Activated CD8-positive, alpha-beta T cell treated with anti-CD3 and anti-CD28 coated beads, Interleukin-2, amount 10 ng/mL, durations not matched to agents 7 days and 5 days (primary cell): Measurements from ENCODE around the gene LRRC66. TPM values are rescaled to one million over a fixed set of nuclear protein-coding genes. Genes with fewer than 3 reads are reported as not detected.

ENCODE experiments used
- ATAC-seq: fragments of 150-1000 bp; cut with Tn5 transposase; one replicate; pipeline ENCODE4 v1.10.0; 2021; ENCODE audit warnings: moderate library complexity
- CTCF ChIA-PET: fragments of 350-600 bp; sonication (Branson Sonifier 250); formaldehyde crosslinking; loops from one replicate; lab custom pipeline; 2021; ENCODE audit warnings: antibody characterized with exemption; lab: Charles Lee
- POLR2A ChIA-PET: fragments of 350-600 bp; sonication (Branson Sonifier 250); formaldehyde crosslinking; loops from one replicate; lab custom pipeline; 2021; ENCODE audit warnings: antibody characterized with exemption; lab: Charles Lee
- DNase-seq: peaks from one replicate; pipeline ENCODE4 v3.0.0-alpha.2; 2020
- H3K27ac Mint-ChIP-seq: one replicate; pipeline ENCODE4 v1.8.0; 2021; ENCODE audit warnings: mild to moderate bottlenecking, mixed read lengths
- H3K27me3 Mint-ChIP-seq: one replicate; pipeline ENCODE4 v1.8.0; 2021; ENCODE audit warnings: low read depth, mixed read lengths
- H3K36me3 Mint-ChIP-seq: one replicate; pipeline ENCODE4 v1.8.0; 2021; ENCODE audit warnings: low read depth, mixed read lengths
- H3K4me1 Mint-ChIP-seq: one replicate; pipeline ENCODE4 v1.8.0; 2021; ENCODE audit warnings: low read depth, mixed read lengths
- H3K4me3 Mint-ChIP-seq: one replicate; pipeline ENCODE4 v1.8.0; 2021; ENCODE audit warnings: mild to moderate bottlenecking, mixed read lengths
- H3K9me3 Mint-ChIP-seq: one replicate; pipeline ENCODE4 v1.8.0; 2022; ENCODE audit warnings: mixed read lengths; ENCODE audit not compliant: insufficient read depth
- total RNA-seq, 2 experiments: library from RNA; stranded (reverse); gene quantifications; one replicate each; pipeline ENCODE4 v1.2.3, GENCODE V29; 2021

The LRRC66 gene
- total RNA-seq, 2 experiments from 2014 or later: 0.08 to 0.13 TPM

GRCh38 chr4:52006887-52007286, 13.3 kb downstream of the LRRC66 start:
- H3K36me3 Mint-ChIP-seq: no peaks in the 10 kb centered on the region
- H3K4me1 Mint-ChIP-seq: no peaks in the 10 kb centered on the region
- DNase-seq (no peak), ATAC-seq (no peak)
- no peak overlapping the region for H3K4me3 Mint-ChIP-seq
- CTCF ChIA-PET: no interaction called here
- H3K27me3 Mint-ChIP-seq: no peaks in the 10 kb centered on the region
- no peak overlapping the region for H3K27ac Mint-ChIP-seq
- no peaks in the 10 kb centered on the region for H3K9me3 Mint-ChIP-seq
- POLR2A ChIA-PET: no interaction called here

GRCh38 chr4:52005604-52006273, 14.4 kb downstream of the LRRC66 start:
- no peak overlapping the region for H3K27ac Mint-ChIP-seq
- H3K4me1 Mint-ChIP-seq: no peaks in the 10 kb centered on the region
- no peaks in the 10 kb centered on the region for H3K36me3 Mint-ChIP-seq

DNA sequence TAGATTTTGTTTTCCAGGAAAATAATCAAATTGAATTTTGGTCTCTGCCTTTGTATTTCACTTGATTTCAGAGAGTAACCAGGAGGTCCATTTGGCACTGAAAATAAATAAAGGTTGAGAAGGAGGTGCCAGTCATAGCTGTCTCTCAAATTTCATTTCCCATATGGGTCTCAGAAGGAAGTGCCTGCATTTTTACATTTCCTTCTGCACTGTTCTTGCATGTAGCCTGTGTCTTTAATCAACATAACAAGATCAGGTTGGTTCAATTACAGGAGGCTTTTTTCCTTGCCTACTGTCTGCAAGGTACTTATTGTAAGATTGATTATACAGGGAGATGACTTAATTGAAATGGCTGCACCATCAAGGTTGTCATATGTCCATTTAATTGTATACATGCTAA, 15.7 kb downstream of the LRRC66 start:
- Mint-ChIP-seq H3K36me3 (no peaks in the 10 kb centered on the region), H3K27me3 (no peaks in the 10 kb centered on the region), H3K9me3 (no peaks in the 10 kb centered on the region), H3K4me3 (no peak overlapping the region), H3K27ac (no peak overlapping the region), H3K4me1 (no peaks in the 10 kb centered on the region)
- ATAC-seq (no peak), DNase-seq (no peak)
- POLR2A ChIA-PET: no interaction called here
- CTCF ChIA-PET: interaction anchor here (1.4 kb wide), 1 partner anchor 108 kb away, joined by 3 read pairs; no protein-coding TSS in a partner anchor

More at GRCh38 chr4:52005604-52006273, 14.4 kb downstream of the LRRC66 start:
- CTCF ChIA-PET: interaction anchor here (1.4 kb wide), 1 partner anchor 110 kb away, joined by 3 read pairs; no protein-coding TSS in a partner anchor
- ATAC-seq (no peak), DNase-seq (no peak)
- POLR2A ChIA-PET: no interaction called here
- no peaks in the 10 kb centered on the region for H3K27me3 Mint-ChIP-seq
- H3K4me3 Mint-ChIP-seq: no peak overlapping the region
- H3K9me3 Mint-ChIP-seq: no peaks in the 10 kb centered on the region

DNA sequence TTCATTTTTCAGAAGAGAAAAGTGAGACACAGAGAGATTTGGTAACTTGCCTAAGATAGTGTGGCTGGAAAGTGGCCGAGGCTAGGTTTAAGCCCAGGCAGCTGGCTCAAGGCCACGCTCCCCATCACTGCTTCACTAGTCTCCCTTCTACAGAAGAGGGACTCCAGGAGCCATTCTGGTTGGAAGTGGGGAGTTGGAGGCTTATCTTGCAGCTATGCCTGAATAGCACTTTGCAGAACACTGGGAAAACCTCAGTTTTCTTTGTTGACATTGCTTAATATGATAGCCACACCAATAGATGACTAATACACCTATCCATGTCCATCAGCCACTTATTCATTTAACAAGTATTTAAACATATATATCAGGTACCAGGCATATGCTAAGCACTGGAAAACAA, 18.5 kb downstream of the LRRC66 start:
- DNase-seq: no peak
- Mint-ChIP-seq H3K27me3 (no peaks in the 10 kb centered on the region), H3K36me3 (no peaks in the 10 kb centered on the region), H3K4me3 (no peak overlapping the region), H3K27ac (no peak overlapping the region), H3K9me3 (no peaks in the 10 kb centered on the region), H3K4me1 (no peaks in the 10 kb centered on the region)
- no peak for ATAC-seq
- ChIA-PET POLR2A (no interaction called here), CTCF (no interaction called here)

- H3K27ac Mint-ChIP-seq: no peak overlapping the region
- H3K4me3 Mint-ChIP-seq: no peak overlapping the region
- ChIA-PET POLR2A (no interaction called here), CTCF (no interaction called here)
- no peaks in the 10 kb centered on the region for H3K9me3 Mint-ChIP-seq
- ATAC-seq (no peak), DNase-seq (no peak)
- H3K36me3 Mint-ChIP-seq: no peaks in the 10 kb centered on the region
- no peaks in the 10 kb centered on the region for H3K27me3 Mint-ChIP-seq
- no peaks in the 10 kb centered on the region for H3K4me1 Mint-ChIP-seq
Measured at GRCh38 chr4:51999250-51999649, 20.9 kb downstream of the LRRC66 start.

- H3K9me3 Mint-ChIP-seq: no peaks in the 10 kb centered on the region
- DNase-seq (no peak), ATAC-seq (no peak)
- H3K4me1 Mint-ChIP-seq: no peaks in the 10 kb centered on the region
- H3K27me3 Mint-ChIP-seq: no peaks in the 10 kb centered on the region
- ChIA-PET CTCF (no interaction called here), POLR2A (no interaction called here)
- H3K4me3 Mint-ChIP-seq: no peak overlapping the region
- H3K27ac Mint-ChIP-seq: no peak overlapping the region
- no peaks in the 10 kb centered on the region for H3K36me3 Mint-ChIP-seq
Measured at GRCh38 chr4:51998837-51999236, 21.3 kb downstream of the LRRC66 start.

DNA sequence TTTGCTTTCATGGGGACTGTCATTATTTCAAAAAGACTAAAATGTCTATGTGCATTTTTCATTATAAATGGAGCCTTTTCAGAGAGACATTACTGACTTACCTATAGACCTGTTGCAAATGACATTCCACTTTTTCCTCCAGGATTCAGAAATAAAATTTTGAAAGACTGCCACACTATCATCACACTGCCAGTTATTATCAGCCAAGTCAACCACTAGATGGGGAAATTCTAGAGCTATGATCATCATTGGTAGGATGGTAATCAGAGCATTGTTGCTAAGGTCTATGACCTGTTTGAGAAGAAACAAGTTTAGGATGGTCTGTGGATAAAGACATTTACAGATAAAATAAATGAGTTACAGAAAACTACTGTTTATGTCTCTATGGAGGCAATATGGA, 22.5 kb downstream of the LRRC66 start:
- Mint-ChIP-seq H3K36me3 (no peaks in the 10 kb centered on the region), H3K27me3 (no peaks in the 10 kb centered on the region), H3K4me1 (no peaks in the 10 kb centered on the region), H3K27ac (no peak overlapping the region), H3K4me3 (no peak overlapping the region), H3K9me3 (no peaks in the 10 kb centered on the region)
- CTCF ChIA-PET: no interaction called here
- ATAC-seq: no peak
- no peak for DNase-seq
- POLR2A ChIA-PET: no interaction called here

DNA sequence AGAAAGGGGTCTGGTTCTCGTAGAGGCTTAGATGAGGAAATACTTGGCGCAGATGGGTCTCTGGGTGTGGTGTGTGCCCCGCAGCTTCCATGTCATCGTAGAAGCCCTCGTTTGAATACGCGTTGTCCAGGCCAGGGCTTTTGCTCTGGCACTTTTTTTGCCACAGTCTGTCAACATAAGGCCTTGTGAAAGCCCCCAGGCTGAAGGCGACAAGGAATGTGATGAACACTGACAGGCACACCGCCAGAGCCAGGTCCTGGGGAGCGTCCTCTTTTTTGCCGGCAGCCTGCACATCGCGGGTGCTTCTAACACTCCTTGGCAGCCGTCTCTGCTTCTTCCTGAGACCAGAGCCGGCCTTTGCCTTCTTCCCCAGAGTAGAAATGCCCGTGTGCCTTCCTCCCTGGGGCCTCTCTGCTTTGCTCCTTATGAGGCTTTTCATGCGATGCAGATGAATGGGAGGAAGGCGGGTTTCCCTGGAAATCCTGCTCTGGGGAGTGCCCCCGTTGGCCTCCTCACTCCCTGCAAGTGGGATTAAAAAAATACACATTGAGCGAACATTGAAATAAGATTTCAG, 24.4 kb downstream of the LRRC66 start:
- POLR2A ChIA-PET: no interaction called here
- Mint-ChIP-seq H3K27ac (no peak overlapping the region), H3K9me3 (no peaks in the 10 kb centered on the region), H3K4me3 (no peak overlapping the region), H3K36me3 (no peaks in the 10 kb centered on the region), H3K4me1 (no peaks in the 10 kb centered on the region), H3K27me3 (no peaks in the 10 kb centered on the region)
- no peak for ATAC-seq
- CTCF ChIA-PET: no interaction called here
- DNase-seq: no peak

DNA sequence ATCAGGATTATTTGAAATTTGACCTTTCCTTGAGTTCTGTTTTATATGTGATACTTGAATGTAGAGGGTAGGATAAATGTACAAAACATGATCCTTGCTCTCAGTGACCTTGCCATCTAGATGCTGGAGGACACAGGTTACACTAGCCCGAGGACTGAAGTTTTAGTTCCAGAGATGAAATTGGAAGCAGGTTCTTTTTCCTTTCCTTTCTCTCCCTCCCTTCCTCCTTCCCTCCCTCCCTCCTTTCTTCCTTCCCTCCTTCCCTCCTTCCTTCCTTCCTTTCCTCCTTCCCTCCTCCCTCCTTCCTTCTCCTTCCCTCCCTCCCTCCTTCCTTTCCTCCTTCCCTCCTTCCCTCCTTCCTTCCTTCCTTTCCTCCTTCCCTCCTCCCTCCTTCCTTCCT, 54.3 kb downstream of the LRRC66 start:
- ATAC-seq: no peak
- no peak for DNase-seq
- Mint-ChIP-seq H3K36me3 (no peaks in the 10 kb centered on the region), H3K27me3 (peaks cover 6% of the 10 kb centered on the region), H3K4me1 (no peaks in the 10 kb centered on the region), H3K9me3 (no peaks in the 10 kb centered on the region), H3K4me3 (no peak overlapping the region), H3K27ac (no peak overlapping the region)
- CTCF ChIA-PET: no interaction called here
- POLR2A ChIA-PET: no interaction called here

GRCh38 chr4:51963841-51964517, 56.2 kb downstream of the LRRC66 start:
- Mint-ChIP-seq H3K27ac (no peak overlapping the region), H3K27me3 (peaks cover 2% of the 10 kb centered on the region), H3K9me3 (no peaks in the 10 kb centered on the region), H3K4me1 (no peaks in the 10 kb centered on the region), H3K4me3 (no peak overlapping the region), H3K36me3 (no peaks in the 10 kb centered on the region)
- no peak for ATAC-seq
- ChIA-PET CTCF (no interaction called here), POLR2A (no interaction called here)
- no peak for DNase-seq

GRCh38 chr4:51960486-51960885, 59.7 kb downstream of the LRRC66 start:
- H3K4me3 Mint-ChIP-seq: no peak overlapping the region
- H3K27ac Mint-ChIP-seq: no peak overlapping the region
- no peaks in the 10 kb centered on the region for H3K4me1 Mint-ChIP-seq
- ChIA-PET CTCF (no interaction called here), POLR2A (no interaction called here)
- H3K9me3 Mint-ChIP-seq: no peaks in the 10 kb centered on the region
- no peak for ATAC-seq
- H3K27me3 Mint-ChIP-seq: peaks cover 4% of the 10 kb centered on the region
- DNase-seq: no peak
- H3K36me3 Mint-ChIP-seq: no peaks in the 10 kb centered on the region

- no peak for ATAC-seq
- Mint-ChIP-seq H3K27ac (no peak overlapping the region), H3K27me3 (peaks cover 2% of the 10 kb centered on the region), H3K4me1 (no peaks in the 10 kb centered on the region), H3K4me3 (no peak overlapping the region), H3K36me3 (no peaks in the 10 kb centered on the region), H3K9me3 (no peaks in the 10 kb centered on the region)
- ChIA-PET CTCF (no interaction called here), POLR2A (no interaction called here)
- DNase-seq: no peak
Measured at GRCh38 chr4:51958199-51958968, 61.8 kb downstream of the LRRC66 start.
